ENCODE data around the gene HSF2BP.

GRCh38 chr21:43599728-43600127, 59.6 kb downstream of the HSF2BP start:
- no peak for TF ChIP-seq CTCF (IDR thresholded peaks at IDR 0.05)
- no peak for TF ChIP-seq POLR2A (IDR thresholded peaks at IDR 0.05)

Data from breast epithelium (tissue), 3 donors.